GM12878 (cell line): Measurements from ENCODE around the gene CRB3. TPM values are rescaled to one million over a fixed set of nuclear protein-coding genes. Genes with fewer than 3 reads are reported as not detected.

Source experiments
- ATAC-seq: fragments of 200-7000 bp; cut with Tn5 transposase; 3 replicates; pipeline ENCODE4 v1.9.1; 2020; ENCODE audit warnings: mild to moderate bottlenecking, moderate library complexity
- BruUV-seq: library from RNA; stranded (reverse); fragments of 400-500 nt; replicated peaks from 2 replicates; lab custom pipeline; 2021; lab: Mats Ljungman, UMichigan
- CTCF ChIA-PET: fragments of 300-600 bp; sonication (Branson Sonifier 250); formaldehyde crosslinking; extraction: SDS; loops from one replicate; lab custom pipeline; 2021; ENCODE audit warnings: inconsistent platforms; lab: Yijun Ruan, JAX
- POLR2A ChIA-PET: fragments of 350-600 bp; formaldehyde crosslinking; extraction: SDS; loops from one replicate; lab custom pipeline; 2021; ENCODE audit warnings: inconsistent platforms; lab: Charles Lee
- RAD21 ChIA-PET: fragments of 300-600 bp; sonication (Branson Sonifier 250); formaldehyde crosslinking; loops from one replicate; lab custom pipeline; 2023; ENCODE audit warnings: antibody characterized with exemption; ENCODE audit not compliant: unreplicated experiment; lab: Charles Lee
- SMC1A ChIA-PET: fragments of 300-600 bp; sonication (Branson Sonifier 250); formaldehyde crosslinking; loops from one replicate; lab custom pipeline; 2023; ENCODE audit not compliant: unreplicated experiment, uncharacterized antibody; lab: Charles Lee
- DNase-seq: peaks from one replicate; pipeline ENCODE4 v3.0.0-alpha.2; 2011; ENCODE audit warnings: low read depth, low spot score
- FAIRE-seq: peaks from 3 replicates; lab custom pipeline; 2011; peaks lifted over from hg19 to GRCh38; lab: Jason Lieb, UNC
- H2AFZ ChIP-seq: 2 replicates; pipeline ENCODE4 v1.6.0; 2011; ENCODE audit warnings: low read depth, low read length, control low read depth; ENCODE audit not compliant: control insufficient read depth
- H3K27ac ChIP-seq: 2 replicates; pipeline ENCODE4 v1.5.1; 2011; ENCODE audit warnings: control low read depth; ENCODE audit not compliant: control insufficient read depth, insufficient read depth
- H3K27me3 ChIP-seq, 2 experiments: replicated peaks in 1 of 2; 2 replicates each; pipeline versions ENCODE4 v1.6.0 to v1.6.1; 2011; ENCODE audit warnings: low read length in 1 of 2; ENCODE audit not compliant: control insufficient read depth in 2 of 2, insufficient read depth in 2 of 2
- H3K36me3 ChIP-seq, 2 experiments: 2 replicates each; pipeline ENCODE4 v1.5.1; 2011; ENCODE audit warnings: low read length in 1 of 2; ENCODE audit not compliant: control insufficient read depth in 2 of 2, insufficient read depth in 2 of 2
- H3K4me1 ChIP-seq: 2 replicates; pipeline ENCODE4 v1.6.1; 2011; ENCODE audit warnings: mild to moderate bottlenecking, low read length, moderate library complexity, mixed read lengths; ENCODE audit not compliant: control insufficient read depth, insufficient read depth
- H3K4me2 ChIP-seq: 2 replicates; pipeline ENCODE4 v1.6.0; 2011; ENCODE audit warnings: control low read depth; ENCODE audit not compliant: control insufficient read depth, insufficient read depth
- H3K4me3 ChIP-seq: fragments of 200-600 bp; sonication (generic); 2 replicates; pipeline ENCODE4 v1.5.1; 2016
- H3K79me2 ChIP-seq: 2 replicates; pipeline ENCODE4 v1.6.0; 2011; ENCODE audit warnings: low read length; ENCODE audit not compliant: control insufficient read depth, insufficient read depth
- H3K9ac ChIP-seq: 2 replicates; pipeline ENCODE4 v1.8.0; 2011; ENCODE audit warnings: low read length, control low read depth, mixed read lengths; ENCODE audit not compliant: control insufficient read depth, insufficient read depth
- H3K9me3 ChIP-seq: replicated peaks from 3 replicates; pipeline ENCODE4 v1.5.1; 2011; ENCODE audit warnings: mild to moderate bottlenecking, low read length; ENCODE audit not compliant: control insufficient read depth, insufficient read depth
- H4K20me1 ChIP-seq: 2 replicates; pipeline ENCODE4 v1.6.0; 2011; ENCODE audit not compliant: control insufficient read depth, insufficient read depth
- ASH2L ChIP-seq: fragments of 300-600, 200-600 bp; sonication (generic); IDR thresholded peaks from 2 replicates; pipeline ENCODE4 v1.6.1; 2017; ENCODE audit warnings: low read depth, mild to moderate bottlenecking, borderline replicate concordance
- BMI1 ChIP-seq: fragments of 450-650 bp; IDR thresholded peaks from 2 replicates; pipeline ENCODE4 v1.6.1; 2016; ENCODE audit warnings: mild to moderate bottlenecking, moderate library complexity, borderline replicate concordance
- CHD4 ChIP-seq: fragments of 200-600 bp; sonication (generic); IDR thresholded peaks from 2 replicates; pipeline ENCODE4 v1.6.1; 2016; ENCODE audit warnings: mild to moderate bottlenecking
- FOS ChIP-seq: IDR thresholded peaks from 3 replicates; pipeline ENCODE4 v1.6.1; 2011; ENCODE audit warnings: borderline replicate concordance; ENCODE audit not compliant: insufficient read length; ENCODE audit errors: extremely low read depth
- MEF2B ChIP-seq: fragments of 450-650 bp; IDR thresholded peaks from 2 replicates; pipeline ENCODE4 v1.6.1; 2018; ENCODE audit warnings: mild to moderate bottlenecking, moderate library complexity; ENCODE audit not compliant: partially characterized antibody, poor library complexity, severe bottlenecking
- MXI1 ChIP-seq: fragments of 150-350 bp; IDR thresholded peaks from 2 replicates; pipeline ENCODE4 v1.6.1; 2011; ENCODE audit warnings: low read depth, mild to moderate bottlenecking, inconsistent platforms, low read length, improper control_type of control experiment
- NRF1 ChIP-seq: conservative IDR thresholded peaks from 2 replicates; pipeline ENCODE4 v1.6.1; 2011; ENCODE audit warnings: mild to moderate bottlenecking, low read depth, low read length, improper control_type of control experiment
- SP1 ChIP-seq: IDR thresholded peaks from one replicate; pipeline ENCODE4 v1.6.1; 2011; ENCODE audit warnings: low read depth, low read length
- STAT3 ChIP-seq: IDR thresholded peaks from 2 replicates; pipeline ENCODE4 v1.6.1; 2011; ENCODE audit warnings: low read depth, low read length, improper control_type of control experiment
- SUPT20H ChIP-seq: IDR thresholded peaks from 2 replicates; pipeline ENCODE4 v1.6.1; 2011; ENCODE audit warnings: low read depth, mild to moderate bottlenecking, low read length, moderate library complexity, borderline replicate concordance; ENCODE audit not compliant: control insufficient read depth
- YY1 ChIP-seq: IDR thresholded peaks from 2 replicates; pipeline ENCODE4 v1.6.1; 2011; ENCODE audit warnings: low read depth, mild to moderate bottlenecking, low read length
- WGBS: methylation state at CpG from one replicate; pipeline ENCODE4 v1.1.6; 2016; ENCODE audit warnings: low lambda C conversion rate; ENCODE audit not compliant: insufficient replicate concordance, insufficient coverage; ENCODE audit errors: missing lambda C conversion rate; 5-methylcytosine and 5-hydroxymethylcytosine counted together
- in situ Hi-C: fragments of 300-500 bp; cut with MboI; formaldehyde crosslinking; loops from 9 replicates; pipeline ENCODE4 v1.14.3; 2018; ENCODE audit warnings: mixed read lengths
- intact Hi-C: fragments of 100-400 bp; cut with micrococcal nuclease; formaldehyde crosslinking; loops from one replicate; pipeline ENCODE4 v1.14.2; 2022; ENCODE audit not compliant: unreplicated experiment
- polyA plus RNA-seq, 11 experiments: library from polyadenylated mRNA; depleted of rRNA in 4 of 11; unstranded in 6 of 11; stranded (reverse) in 5 of 11; fragments of >200 nt; fragmentation: Nextera tagmentation in 4 of 11; fragmentation: Illumina TruSeq in 1 of 11; extraction: Ambion mirVana in 4 of 11; extraction: Trizol in 1 of 11; gene quantifications; 1 replicate in 1 of 11; 2 replicates in 10 of 11; pipeline versions ENCODE4 v1.2.1 to v1.2.3, GENCODE V29; 2011 to 2016; ENCODE audit warnings: inconsistent platforms in 2 of 11, missing spikeins in 2 of 11, low read depth in 1 of 11
- total RNA-seq, 4 experiments: library from RNA; depleted of rRNA in 3 of 4; stranded (reverse); fragments of >200 nt in 3 of 4; fragmentation: Illumina TruSeq in 1 of 4; extraction: Trizol in 1 of 4; gene quantifications; 2 replicates each; pipeline versions ENCODE4 v1.2.1 to v1.2.3, GENCODE V29; 2013 to 2021
- TF ChIP-seq, protein P1 (sequence below): IDR thresholded peaks from 2 replicates; pipeline ENCODE4 v1.6.1; 2012; ENCODE audit warnings: low read length, inconsistent platforms
- TF ChIP-seq, protein P2 (sequence below): fragments of 450-650 bp; IDR thresholded peaks from 2 replicates; pipeline ENCODE4 v1.6.1; 2017; ENCODE audit warnings: antibody characterized with exemption, mild to moderate bottlenecking, moderate library complexity

CRB3 gene
- total and polyA plus RNA-seq, 10 of the 15 experiments (the other 5 are each of a cell fraction or from before 2014, with no cell fraction given), result 0.11 to 1.9 (median 0.98) TPM; not detected in 1

GRCh38 chr19:6475321-6476108 is 11.4 kb downstream of the CRB3 start (continued):
- TF ChIP-seq SUPT20H, result no peak
- no peak for TF ChIP-seq CHD4
- TF ChIP-seq FOS, result no peak
- TF ChIP-seq MEF2B, result no peak
- TF ChIP-seq, protein P1, sequence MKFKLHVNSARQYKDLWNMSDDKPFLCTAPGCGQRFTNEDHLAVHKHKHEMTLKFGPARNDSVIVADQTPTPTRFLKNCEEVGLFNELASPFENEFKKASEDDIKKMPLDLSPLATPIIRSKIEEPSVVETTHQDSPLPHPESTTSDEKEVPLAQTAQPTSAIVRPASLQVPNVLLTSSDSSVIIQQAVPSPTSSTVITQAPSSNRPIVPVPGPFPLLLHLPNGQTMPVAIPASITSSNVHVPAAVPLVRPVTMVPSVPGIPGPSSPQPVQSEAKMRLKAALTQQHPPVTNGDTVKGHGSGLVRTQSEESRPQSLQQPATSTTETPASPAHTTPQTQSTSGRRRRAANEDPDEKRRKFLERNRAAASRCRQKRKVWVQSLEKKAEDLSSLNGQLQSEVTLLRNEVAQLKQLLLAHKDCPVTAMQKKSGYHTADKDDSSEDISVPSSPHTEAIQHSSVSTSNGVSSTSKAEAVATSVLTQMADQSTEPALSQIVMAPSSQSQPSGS, result no peak
- no peak for TF ChIP-seq ASH2L

DNA sequence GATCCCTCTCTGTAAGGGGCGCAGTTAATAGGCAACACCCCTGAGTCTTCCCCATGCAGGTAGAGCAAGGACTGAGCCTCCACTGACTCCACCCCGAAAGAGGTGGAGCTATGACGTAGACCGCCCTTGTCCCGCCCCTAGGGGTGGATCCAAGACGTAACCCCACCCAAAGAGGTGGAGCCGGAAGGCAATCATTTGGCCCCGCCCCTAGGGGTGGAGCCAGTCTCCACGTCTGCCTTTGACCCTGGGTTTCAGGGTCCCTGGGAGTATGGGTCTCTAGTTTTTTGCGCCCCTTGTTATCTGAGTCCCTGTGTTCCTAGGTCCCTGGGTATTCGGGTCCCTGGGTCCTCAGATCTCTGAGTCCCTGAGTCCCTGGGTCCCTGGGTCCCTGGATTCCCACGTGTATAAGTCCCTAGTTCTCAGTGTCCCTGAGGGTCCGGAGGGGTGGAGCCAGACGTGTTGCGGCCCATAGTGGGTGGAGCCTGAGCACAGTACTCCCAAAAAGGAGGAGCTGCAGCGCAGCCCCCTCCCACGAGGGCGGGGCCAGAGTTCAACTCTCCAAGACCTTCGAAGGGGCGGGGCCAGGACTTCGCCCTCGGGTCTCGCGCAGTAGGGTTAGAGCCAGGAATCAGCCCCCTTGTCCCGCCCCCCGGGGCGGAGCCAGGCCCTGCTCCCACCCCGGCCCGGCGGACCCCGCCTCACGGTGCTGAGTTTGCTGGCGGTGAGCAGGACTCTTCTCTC is 12.3 kb downstream of the CRB3 start:
- H2AFZ ChIP-seq, result no peak overlapping the region
- ChIA-PET RAD21 (no interaction called here), POLR2A (interaction anchor here (1.4 kb wide), 1 partner anchor 52 kb away, joined by 3 read pairs; the partner anchor contains the start of gene KHSRP), CTCF (no interaction called here), SMC1A (no interaction called here)
- FAIRE-seq (peak; percentile 90), DNase-seq (no peak), ATAC-seq (peak; percentile 94)
- H3K4me3 ChIP-seq, result no peak overlapping the region
- intact Hi-C loops (no loop called here), in situ Hi-C loops (no loop called here)
- H3K9me3 ChIP-seq, result no peaks in the 10 kb centered on the region; the same call in 2 of the 3 replicates
- H4K20me1 ChIP-seq, result no peaks in the 10 kb centered on the region
- H3K79me2 ChIP-seq, result peaks cover 9% of the 10 kb centered on the region
- no peak overlapping the region for H3K9ac ChIP-seq
- no peak overlapping the region for H3K27ac ChIP-seq
- H3K4me2 ChIP-seq, result no peak overlapping the region
- WGBS, result 80% methylated on average over 18 of the region's 33 CpGs
- H3K4me1 ChIP-seq, result peaks cover 4% of the 10 kb centered on the region; the same call in 1 of the 2 replicates
- H3K27me3 ChIP-seq, result no peaks in the 10 kb centered on the region
- H3K36me3 ChIP-seq, result peaks cover 8 to 17% of the 10 kb centered on the region in 2 experiments; a peak in 3 of 4 replicates
- TF ChIP-seq YY1 (no peak), SP1 (peak; percentile 40), NRF1 (no peak), STAT3 (no peak), BMI1 (no peak), MXI1 (no peak)
- TF ChIP-seq, protein P2, sequence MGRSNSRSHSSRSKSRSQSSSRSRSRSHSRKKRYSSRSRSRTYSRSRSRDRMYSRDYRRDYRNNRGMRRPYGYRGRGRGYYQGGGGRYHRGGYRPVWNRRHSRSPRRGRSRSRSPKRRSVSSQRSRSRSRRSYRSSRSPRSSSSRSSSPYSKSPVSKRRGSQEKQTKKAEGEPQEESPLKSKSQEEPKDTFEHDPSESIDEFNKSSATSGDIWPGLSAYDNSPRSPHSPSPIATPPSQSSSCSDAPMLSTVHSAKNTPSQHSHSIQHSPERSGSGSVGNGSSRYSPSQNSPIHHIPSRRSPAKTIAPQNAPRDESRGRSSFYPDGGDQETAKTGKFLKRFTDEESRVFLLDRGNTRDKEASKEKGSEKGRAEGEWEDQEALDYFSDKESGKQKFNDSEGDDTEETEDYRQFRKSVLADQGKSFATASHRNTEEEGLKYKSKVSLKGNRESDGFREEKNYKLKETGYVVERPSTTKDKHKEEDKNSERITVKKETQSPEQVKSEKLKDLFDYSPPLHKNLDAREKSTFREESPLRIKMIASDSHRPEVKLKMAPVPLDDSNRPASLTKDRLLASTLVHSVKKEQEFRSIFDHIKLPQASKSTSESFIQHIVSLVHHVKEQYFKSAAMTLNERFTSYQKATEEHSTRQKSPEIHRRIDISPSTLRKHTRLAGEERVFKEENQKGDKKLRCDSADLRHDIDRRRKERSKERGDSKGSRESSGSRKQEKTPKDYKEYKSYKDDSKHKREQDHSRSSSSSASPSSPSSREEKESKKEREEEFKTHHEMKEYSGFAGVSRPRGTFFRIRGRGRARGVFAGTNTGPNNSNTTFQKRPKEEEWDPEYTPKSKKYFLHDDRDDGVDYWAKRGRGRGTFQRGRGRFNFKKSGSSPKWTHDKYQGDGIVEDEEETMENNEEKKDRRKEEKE, result no peak
- BruUV-seq, result no TSS peak
